ENCODE data around the gene KIAA0232. TPM values are rescaled to one million over a fixed set of nuclear protein-coding genes. Genes with fewer than 3 reads are reported as not detected.

Gene KIAA0232
- total RNA-seq, 4 donors from 2014 or later: 39.4 to 66.6 (median 47.1) TPM

GRCh38 chr4:6893449-6894085, 111.0 kb downstream of the KIAA0232 start:
- TF ChIP-seq POLR2AphosphoS5 (IDR thresholded peaks at IDR 0.05): no peak
- no peak for TF ChIP-seq CTCF (IDR thresholded peaks at IDR 0.05)
- no peak for TF ChIP-seq POLR2A (IDR thresholded peaks at IDR 0.05)
- TF ChIP-seq EP300 (IDR thresholded peaks at IDR 0.05): no peak
- H3K27ac ChIP-seq: no peak overlapping the region
- WGBS, 2 donors (ENCODE audit: low coverage in 1 of 2): 77 to 80% methylated on average over 2 to 5 of the region's 7 CpGs
- no peaks in the 10 kb centered on the region for H3K9me3 ChIP-seq
- H3K4me3 ChIP-seq: no peak overlapping the region
- no peak for ATAC-seq
- no peaks in the 10 kb centered on the region for H3K36me3 ChIP-seq
- H3K4me1 ChIP-seq: peaks cover 0 to 14% (median 0%) of the 10 kb centered on the region in 3 donors
- H3K27me3 ChIP-seq: no peaks in the 10 kb centered on the region

- Histone ChIP-seq H3K4me3 (no peak overlapping the region), H3K36me3 (no peaks in the 10 kb centered on the region), H3K9me3 (no peaks in the 10 kb centered on the region), H3K27me3 (no peaks in the 10 kb centered on the region), H3K27ac (no peak overlapping the region), H3K4me1 (peaks cover 0 to 14% (median 0%) of the 10 kb centered on the region in 3 donors)
- no peak for ATAC-seq
- TF ChIP-seq POLR2AphosphoS5 (IDR thresholded peaks at IDR 0.05): no peak
- no peak for TF ChIP-seq EP300 (IDR thresholded peaks at IDR 0.05)
- TF ChIP-seq POLR2A (IDR thresholded peaks at IDR 0.05): no peak
- TF ChIP-seq CTCF (IDR thresholded peaks at IDR 0.05): no peak
- WGBS, 2 donors (ENCODE audit: low coverage in 1 of 2): 93 to 100% methylated on average over 1 to 2 of the region's 3 CpGs
These were observed 111.6 kb downstream of the KIAA0232 start for GRCh38 chr4:6894086-6894478.

GRCh38 chr4:6894528-6895498, 112.3 kb downstream of the KIAA0232 start:
- TF ChIP-seq CTCF (IDR thresholded peaks at IDR 0.05) (no peak), POLR2A (IDR thresholded peaks at IDR 0.05) (no peak)
- H3K27me3 ChIP-seq: no peaks in the 10 kb centered on the region
- WGBS, 2 donors (ENCODE audit: low coverage in 1 of 2): 89 to 98% methylated on average over 4 to 5 of the region's 29 CpGs

GRCh38 chr4:6896035-6896434, 113.5 kb downstream of the KIAA0232 start:
- no peak for TF ChIP-seq EP300 (IDR thresholded peaks at IDR 0.05)
- no peak for TF ChIP-seq POLR2A (IDR thresholded peaks at IDR 0.05)
- no peak for TF ChIP-seq CTCF (IDR thresholded peaks at IDR 0.05)
- no peak for TF ChIP-seq POLR2AphosphoS5 (IDR thresholded peaks at IDR 0.05)
- ATAC-seq: no peak
- peaks cover 0 to 14% (median 0%) of the 10 kb centered on the region in 3 donors for H3K4me1 ChIP-seq
- no peaks in the 10 kb centered on the region for H3K36me3 ChIP-seq
- no peak overlapping the region for H3K4me3 ChIP-seq
- WGBS, 2 donors (ENCODE audit: low coverage in 1 of 2): no CpG with 5 or more reads among the region's 5 CpGs
- no peaks in the 10 kb centered on the region for H3K9me3 ChIP-seq
- H3K27me3 ChIP-seq: no peaks in the 10 kb centered on the region
- H3K27ac ChIP-seq: no peak overlapping the region

More at GRCh38 chr4:6894528-6895498, 112.3 kb downstream of the KIAA0232 start:
- no peak for ATAC-seq
- Histone ChIP-seq H3K4me1 (peaks cover 0 to 14% (median 0%) of the 10 kb centered on the region in 3 donors), H3K9me3 (no peaks in the 10 kb centered on the region), H3K27ac (no peak overlapping the region), H3K4me3 (no peak overlapping the region), H3K36me3 (no peaks in the 10 kb centered on the region)

All from gastroesophageal sphincter (tissue), 4 donors.